Measurements from ENCODE around the gene DLX3. TPM values are rescaled to one million over a fixed set of nuclear protein-coding genes. Genes with fewer than 3 reads are reported as not detected.

DLX3 gene
- polyA plus RNA-seq, 2 of the 4 experiments (the other 2 are of a cell fraction): 0.17 TPM; not detected in 1

GRCh38 chr17:49976163-49976827, 18.7 kb downstream of the DLX3 start:
- FAIRE-seq (no peak), DNase-seq (ENCODE audit: low read depth in 1 of 2, low spot score in 1 of 2) (no peak), ATAC-seq (no peak)
- WGBS (ENCODE audit: missing lambda C conversion rate): 81% methylated on average over 5 of the region's 5 CpGs
- no peaks in the 10 kb centered on the region for H3K9me3 ChIP-seq
- H3K4me3 ChIP-seq: no peak overlapping the region
- no peaks in the 10 kb centered on the region for H3K4me1 ChIP-seq
- CTCF ChIA-PET: interaction anchor here (0.9 to 82.2 kb wide), 7 partner anchors 9 to 568 kb away, joined by 4 to 2613 read pairs (median 12); partner anchors contain the start of genes DLX3 and TAC4
- H3K27ac ChIP-seq: no peak overlapping the region
- POLR2A ChIA-PET: interaction anchor here (0.7 kb wide), 1 partner anchor 197 kb away, joined by 5 read pairs; no protein-coding TSS in a partner anchor
- H3K4me2 ChIP-seq: no peak overlapping the region
- TF ChIP-seq REST (IDR thresholded peaks at IDR 0.05) (no peak), JUN (IDR thresholded peaks at IDR 0.05) (no peak), FOSL2 (IDR thresholded peaks at IDR 0.05) (no peak), FOSL2 (CRISPR knock-in tag; IDR thresholded peaks at IDR 0.05) (no peak), KDM1A (IDR thresholded peaks at IDR 0.05; ENCODE audit: low read depth) (no peak), ATOH8 (CRISPR knock-in tag; IDR thresholded peaks at IDR 0.05; ENCODE audit: low read depth) (no peak), NFE2L2 (conservative IDR thresholded peaks at IDR 0.05; ENCODE audit: low read length) (no peak), CHD2 (IDR thresholded peaks at IDR 0.05; ENCODE audit: low read length, partially characterized antibody) (no peak), TP53 (CRISPR knock-in tag; IDR thresholded peaks at IDR 0.05) (no peak), NR3C1 (IDR thresholded peaks at IDR 0.05) (no peak), HES2 (IDR thresholded peaks at IDR 0.05) (no peak), MYC (IDR thresholded peaks at IDR 0.05; ENCODE audit: borderline replicate concordance, low read length) (no peak), CBX2 (IDR thresholded peaks at IDR 0.05; ENCODE audit: borderline replicate concordance, low read depth) (no peak), FOXS1 (CRISPR knock-in tag; IDR thresholded peaks at IDR 0.05) (no peak), RFX5 (IDR thresholded peaks at IDR 0.05) (no peak), BCL3 (IDR thresholded peaks at IDR 0.05) (no peak), CBX8 (IDR thresholded peaks at IDR 0.05) (no peak), HOXB13 (CRISPR knock-in tag; IDR thresholded peaks at IDR 0.05; ENCODE audit: low read depth) (no peak), HMGXB4 (CRISPR knock-in tag; IDR thresholded peaks at IDR 0.05; ENCODE audit: borderline replicate concordance) (no peak), CEBPB (IDR thresholded peaks at IDR 0.05) (no peak), RNF2 (IDR thresholded peaks at IDR 0.05; ENCODE audit: borderline replicate concordance, low read depth) (no peak)

Measured in A549 (cell line).